WTC11 (cell line): ENCODE data around the gene ADCK2. TPM values are rescaled to one million over a fixed set of nuclear protein-coding genes. Genes with fewer than 3 reads are reported as not detected.

Experiments
- ATAC-seq: fragments of 200-7000 bp; cut with Tn5 transposase; 2 replicates; pipeline ENCODE4 v1.10.0; 2021; ENCODE audit warnings: mild to moderate bottlenecking, moderate library complexity
- CTCF ChIA-PET: fragments of 300-600 bp; sonication (Branson Sonifier 250); formaldehyde crosslinking; loops from one replicate; lab custom pipeline; 2021; ENCODE audit warnings: antibody characterized with exemption; lab: Charles Lee
- POLR2A ChIA-PET: fragments of 350-600 bp; sonication (Branson Sonifier 250); formaldehyde crosslinking; loops from one replicate; lab custom pipeline; 2021; ENCODE audit warnings: antibody characterized with exemption; lab: Charles Lee
- DNase-seq: peaks from one replicate; pipeline ENCODE4 v3.0.0; 2021; ENCODE audit warnings: low spot score
- H3K27ac Mint-ChIP-seq: 2 replicates; pipeline ENCODE4 v1.8.0; 2021; ENCODE audit warnings: mixed read lengths
- H3K27me3 Mint-ChIP-seq: 2 replicates; pipeline ENCODE4 v1.8.0; 2021; ENCODE audit warnings: low read depth, mild to moderate bottlenecking, moderate library complexity, mixed read lengths
- H3K36me3 Mint-ChIP-seq: 2 replicates; pipeline ENCODE4 v1.8.0; 2021; ENCODE audit warnings: mixed read lengths
- H3K4me1 Mint-ChIP-seq: 2 replicates; pipeline ENCODE4 v1.8.0; 2022; ENCODE audit warnings: mixed read lengths
- H3K4me3 Mint-ChIP-seq: 2 replicates; pipeline ENCODE4 v1.8.0; 2021; ENCODE audit warnings: mild to moderate bottlenecking, moderate library complexity, mixed read lengths
- H3K9me3 Mint-ChIP-seq: 2 replicates; pipeline ENCODE4 v1.8.0; 2021; ENCODE audit warnings: mixed read lengths
- CBFB ChIP-seq: sonication (generic); formaldehyde crosslinking; IDR thresholded peaks from 2 replicates; pipeline ENCODE4 v1.8.1; 2022; ENCODE audit warnings: mild to moderate bottlenecking, low read depth, missing genetic modification reagents
- GABPB1 ChIP-seq: sonication (generic); formaldehyde crosslinking; IDR thresholded peaks from 2 replicates; pipeline ENCODE4 v1.8.1; 2023; ENCODE audit warnings: mild to moderate bottlenecking, missing genetic modification reagents
- GRHL2 ChIP-seq: fragments of 250-450 bp; sonication (Bioruptor Pico); IDR thresholded peaks from 2 replicates; pipeline ENCODE4 v1.8.0; 2022; ENCODE audit warnings: mild to moderate bottlenecking, moderate library complexity; ENCODE audit not compliant: insufficient replicate concordance, severe bottlenecking
- JAZF1 ChIP-seq: fragments of 250-450 bp; sonication (Bioruptor Pico); IDR thresholded peaks from 2 replicates; pipeline ENCODE4 v1.9.0; 2021; ENCODE audit warnings: moderate library complexity, mild to moderate bottlenecking, inconsistent platforms
- KAT7 ChIP-seq: sonication (generic); formaldehyde crosslinking; IDR thresholded peaks from 2 replicates; pipeline ENCODE4 v1.8.1; 2023; ENCODE audit warnings: missing genetic modification reagents, mild to moderate bottlenecking, borderline replicate concordance
- PRRX2 ChIP-seq: fragments of 250-450 bp; sonication (Bioruptor Pico); IDR thresholded peaks from 2 replicates; pipeline ENCODE4 v1.8.0; 2021; ENCODE audit warnings: mild to moderate bottlenecking
- RELA ChIP-seq: sonication (generic); formaldehyde crosslinking; IDR thresholded peaks from 2 replicates; pipeline ENCODE4 v1.8.1; 2022; ENCODE audit warnings: missing genetic modification reagents, mild to moderate bottlenecking, borderline replicate concordance
- TP53 ChIP-seq: sonication (generic); formaldehyde crosslinking; IDR thresholded peaks from 2 replicates; pipeline ENCODE4 v1.8.1; 2023; ENCODE audit warnings: mild to moderate bottlenecking, missing genetic modification reagents
- ZNF138 ChIP-seq: sonication (generic); formaldehyde crosslinking; conservative IDR thresholded peaks from 2 replicates; pipeline ENCODE4 v1.8.1; 2022; ENCODE audit warnings: mild to moderate bottlenecking, moderate library complexity, missing genetic modification reagents
- ZNF232 ChIP-seq: sonication (generic); formaldehyde crosslinking; IDR thresholded peaks from 2 replicates; pipeline ENCODE4 v1.8.0; 2022; ENCODE audit warnings: mild to moderate bottlenecking, missing genetic modification reagents
- ZNF317 ChIP-seq: sonication (generic); formaldehyde crosslinking; IDR thresholded peaks from 2 replicates; pipeline ENCODE4 v1.8.1; 2023; ENCODE audit warnings: low read depth, mild to moderate bottlenecking, moderate library complexity, missing genetic modification reagents, borderline replicate concordance
- total RNA-seq: library from RNA; stranded (reverse); gene quantifications from 3 replicates; pipeline ENCODE4 v1.2.3, GENCODE V29; 2021
- TF ChIP-seq, protein P1 (sequence below): sonication (generic); formaldehyde crosslinking; IDR thresholded peaks from 2 replicates; pipeline ENCODE4 v1.8.0; 2022; ENCODE audit warnings: missing genetic modification reagents
- TF ChIP-seq, protein P2 (sequence below): fragments of 250-450 bp; sonication (Bioruptor Pico); conservative IDR thresholded peaks from 2 replicates; pipeline ENCODE4 v1.9.0; 2021; ENCODE audit warnings: mild to moderate bottlenecking
- TF ChIP-seq, protein P3 (sequence below): sonication (generic); formaldehyde crosslinking; IDR thresholded peaks from 2 replicates; pipeline ENCODE4 v1.8.1; 2022; ENCODE audit warnings: mild to moderate bottlenecking, moderate library complexity, missing genetic modification reagents
- TF ChIP-seq, protein P4 (sequence below): sonication (generic); formaldehyde crosslinking; IDR thresholded peaks from 2 replicates; pipeline ENCODE4 v1.8.1; 2022; ENCODE audit warnings: mild to moderate bottlenecking, missing genetic modification reagents, moderate library complexity, borderline replicate concordance
- TF ChIP-seq, protein P5 (sequence below): sonication (generic); formaldehyde crosslinking; IDR thresholded peaks from 2 replicates; pipeline ENCODE4 v1.8.1; 2022; ENCODE audit warnings: low read depth, mild to moderate bottlenecking, moderate library complexity, missing genetic modification reagents, borderline replicate concordance
- TF ChIP-seq, protein P6 (sequence below): sonication (generic); formaldehyde crosslinking; IDR thresholded peaks from 2 replicates; pipeline ENCODE4 v1.8.1; 2022; ENCODE audit warnings: missing genetic modification reagents, borderline replicate concordance
- TF ChIP-seq, protein P7 (sequence below): fragments of 250-450 bp; sonication (Bioruptor Pico); IDR thresholded peaks from 2 replicates; pipeline ENCODE4 v1.9.0; 2021; ENCODE audit warnings: mild to moderate bottlenecking, borderline replicate concordance

Gene ADCK2
- total RNA-seq, 1 experiment from 2014 or later, result 12.7 TPM

DNA sequence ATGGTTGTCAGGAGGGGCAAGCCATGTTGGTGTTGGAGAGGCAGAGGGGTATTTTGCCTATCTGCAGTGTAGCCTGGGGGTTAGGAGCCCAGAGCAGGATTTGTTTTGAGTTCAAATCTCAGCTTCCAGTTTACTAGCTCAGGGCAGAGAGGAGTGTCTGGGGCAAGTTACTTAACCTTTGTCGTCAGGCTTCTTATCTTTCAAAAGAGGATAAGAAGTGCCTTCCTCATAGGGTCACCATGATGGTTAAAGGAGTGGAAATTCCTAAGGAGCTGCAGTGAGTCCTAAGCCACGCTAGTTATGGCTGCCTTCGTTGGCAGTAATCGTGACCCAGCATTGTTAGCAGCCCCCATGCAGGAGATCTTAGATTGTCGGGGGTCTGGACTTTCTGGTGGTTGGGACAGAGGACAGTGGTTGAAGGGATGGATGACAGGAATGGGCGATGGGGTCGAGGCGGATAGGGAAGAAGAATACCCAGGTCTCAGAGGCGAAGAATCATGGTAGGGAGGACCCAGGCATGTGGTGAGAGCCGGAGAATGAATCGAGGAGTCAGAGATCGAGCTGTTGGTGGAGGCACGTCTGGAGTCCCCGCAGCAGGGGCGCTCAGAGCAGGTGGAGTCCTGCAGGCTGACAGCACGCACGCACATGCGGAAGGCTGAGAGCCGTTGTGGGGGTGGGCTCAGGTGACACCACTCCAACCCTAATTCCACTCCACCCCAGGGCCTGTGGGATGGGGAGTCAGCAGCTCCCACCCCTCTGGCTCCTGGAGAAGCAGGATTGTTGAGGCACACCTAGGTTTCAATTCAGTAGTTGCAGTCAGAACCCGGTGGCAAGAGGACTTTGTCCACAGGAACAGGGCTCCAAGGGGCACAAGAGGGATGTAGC is 11.6 kb downstream of the ADCK2 start (continued):
- TF ChIP-seq, protein P1, sequence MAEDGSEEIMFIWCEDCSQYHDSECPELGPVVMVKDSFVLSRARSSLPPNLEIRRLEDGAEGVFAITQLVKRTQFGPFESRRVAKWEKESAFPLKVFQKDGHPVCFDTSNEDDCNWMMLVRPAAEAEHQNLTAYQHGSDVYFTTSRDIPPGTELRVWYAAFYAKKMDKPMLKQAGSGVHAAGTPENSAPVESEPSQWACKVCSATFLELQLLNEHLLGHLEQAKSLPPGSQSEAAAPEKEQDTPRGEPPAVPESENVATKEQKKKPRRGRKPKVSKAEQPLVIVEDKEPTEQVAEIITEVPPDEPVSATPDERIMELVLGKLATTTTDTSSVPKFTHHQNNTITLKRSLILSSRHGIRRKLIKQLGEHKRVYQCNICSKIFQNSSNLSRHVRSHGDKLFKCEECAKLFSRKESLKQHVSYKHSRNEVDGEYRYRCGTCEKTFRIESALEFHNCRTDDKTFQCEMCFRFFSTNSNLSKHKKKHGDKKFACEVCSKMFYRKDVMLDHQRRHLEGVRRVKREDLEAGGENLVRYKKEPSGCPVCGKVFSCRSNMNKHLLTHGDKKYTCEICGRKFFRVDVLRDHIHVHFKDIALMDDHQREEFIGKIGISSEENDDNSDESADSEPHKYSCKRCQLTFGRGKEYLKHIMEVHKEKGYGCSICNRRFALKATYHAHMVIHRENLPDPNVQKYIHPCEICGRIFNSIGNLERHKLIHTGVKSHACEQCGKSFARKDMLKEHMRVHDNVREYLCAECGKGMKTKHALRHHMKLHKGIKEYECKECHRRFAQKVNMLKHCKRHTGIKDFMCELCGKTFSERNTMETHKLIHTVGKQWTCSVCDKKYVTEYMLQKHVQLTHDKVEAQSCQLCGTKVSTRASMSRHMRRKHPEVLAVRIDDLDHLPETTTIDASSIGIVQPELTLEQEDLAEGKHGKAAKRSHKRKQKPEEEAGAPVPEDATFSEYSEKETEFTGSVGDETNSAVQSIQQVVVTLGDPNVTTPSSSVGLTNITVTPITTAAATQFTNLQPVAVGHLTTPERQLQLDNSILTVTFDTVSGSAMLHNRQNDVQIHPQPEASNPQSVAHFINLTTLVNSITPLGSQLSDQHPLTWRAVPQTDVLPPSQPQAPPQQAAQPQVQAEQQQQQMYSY (CRISPR knock-in tag), result no peak
- TF ChIP-seq, protein P2, sequence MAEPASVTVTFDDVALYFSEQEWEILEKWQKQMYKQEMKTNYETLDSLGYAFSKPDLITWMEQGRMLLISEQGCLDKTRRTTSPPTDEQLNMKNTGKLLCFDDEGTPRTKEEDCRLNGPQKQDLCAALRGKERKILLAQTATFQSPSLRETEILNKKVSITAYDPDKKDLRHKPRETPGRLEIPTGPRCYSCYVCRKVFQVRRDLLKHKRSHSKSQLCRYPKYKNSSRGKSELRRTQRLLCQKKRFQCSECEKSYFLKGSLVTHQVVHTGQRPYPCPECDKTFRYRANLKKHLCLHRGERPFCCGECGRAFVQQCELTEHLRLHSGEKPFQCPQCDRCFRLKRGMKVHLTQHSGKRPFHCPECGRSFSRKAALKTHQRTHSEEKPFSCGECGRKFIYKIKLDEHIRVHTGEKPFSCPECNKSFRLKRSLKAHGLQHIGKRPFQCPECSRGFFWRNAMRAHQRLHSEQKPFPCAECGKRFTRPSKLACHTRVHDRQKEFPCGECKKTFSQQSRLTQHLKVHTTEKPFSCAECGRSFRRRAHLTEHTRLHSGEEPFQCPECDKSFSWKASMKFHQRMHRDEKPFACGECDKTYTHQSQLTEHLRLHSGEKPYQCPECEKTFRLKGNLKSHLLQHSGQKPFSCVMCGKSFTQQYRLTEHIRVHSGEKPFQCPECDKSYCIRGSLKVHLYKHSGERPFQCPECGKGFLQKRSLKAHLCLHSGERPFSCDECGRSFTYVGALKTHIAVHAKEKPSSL (CRISPR knock-in tag), result no peak

DNA sequence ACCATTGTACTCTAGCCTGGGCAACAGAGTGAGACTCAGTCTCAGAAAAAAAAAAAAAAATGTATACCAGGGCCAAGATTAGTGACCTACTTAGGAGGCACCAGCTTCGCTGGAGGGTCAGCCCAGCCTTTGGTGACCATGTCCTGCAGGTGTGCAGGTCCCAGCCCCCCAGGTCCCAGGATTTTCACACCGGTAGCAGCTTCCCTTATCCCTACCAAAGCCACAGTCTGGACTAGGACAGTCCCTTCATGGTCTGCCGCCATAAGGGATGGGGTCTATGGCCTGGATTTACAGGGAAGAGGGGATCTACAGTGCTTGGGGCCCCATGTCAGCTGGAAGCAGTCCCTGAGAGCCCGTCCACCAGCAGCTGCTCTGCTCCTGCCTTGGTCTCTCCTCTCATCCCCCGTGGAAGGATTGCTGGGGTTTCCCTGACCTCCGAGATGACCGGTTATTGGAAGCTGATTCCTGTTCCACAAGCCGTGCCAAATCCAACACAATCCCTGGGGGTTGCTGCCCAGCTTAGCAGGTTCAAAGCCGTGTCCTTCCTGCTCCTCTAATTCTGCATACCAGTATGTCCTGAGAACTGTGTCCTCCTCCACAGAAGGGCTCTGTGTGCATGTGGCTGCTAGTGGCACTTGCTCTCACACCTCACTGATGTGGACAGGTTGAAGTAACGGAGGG is 12.8 kb downstream of the ADCK2 start:
- no peak for ATAC-seq
- ChIA-PET CTCF (interaction anchor here (2.4 kb wide), 1 partner anchor 11 kb away, joined by 8 read pairs; no protein-coding TSS in a partner anchor), POLR2A (no interaction called here)
- Mint-ChIP-seq H3K27ac (no peak overlapping the region), H3K27me3 (no peaks in the 10 kb centered on the region), H3K4me3 (no peak overlapping the region), H3K4me1 (no peaks in the 10 kb centered on the region), H3K9me3 (no peaks in the 10 kb centered on the region), H3K36me3 (peaks cover 5% of the 10 kb centered on the region)
- no peak for DNase-seq
- no peak for TF ChIP-seq GABPB1 (CRISPR knock-in tag)
- TF ChIP-seq, protein P3, sequence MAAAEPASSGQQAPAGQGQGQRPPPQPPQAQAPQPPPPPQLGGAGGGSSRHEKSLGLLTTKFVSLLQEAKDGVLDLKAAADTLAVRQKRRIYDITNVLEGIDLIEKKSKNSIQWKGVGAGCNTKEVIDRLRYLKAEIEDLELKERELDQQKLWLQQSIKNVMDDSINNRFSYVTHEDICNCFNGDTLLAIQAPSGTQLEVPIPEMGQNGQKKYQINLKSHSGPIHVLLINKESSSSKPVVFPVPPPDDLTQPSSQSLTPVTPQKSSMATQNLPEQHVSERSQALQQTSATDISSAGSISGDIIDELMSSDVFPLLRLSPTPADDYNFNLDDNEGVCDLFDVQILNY (CRISPR knock-in tag), result no peak
- no peak for TF ChIP-seq PRRX2 (CRISPR knock-in tag)
- TF ChIP-seq ZNF138 (CRISPR knock-in tag), result no peak
- no peak for TF ChIP-seq ZNF317 (CRISPR knock-in tag)
- TF ChIP-seq, protein P4, sequence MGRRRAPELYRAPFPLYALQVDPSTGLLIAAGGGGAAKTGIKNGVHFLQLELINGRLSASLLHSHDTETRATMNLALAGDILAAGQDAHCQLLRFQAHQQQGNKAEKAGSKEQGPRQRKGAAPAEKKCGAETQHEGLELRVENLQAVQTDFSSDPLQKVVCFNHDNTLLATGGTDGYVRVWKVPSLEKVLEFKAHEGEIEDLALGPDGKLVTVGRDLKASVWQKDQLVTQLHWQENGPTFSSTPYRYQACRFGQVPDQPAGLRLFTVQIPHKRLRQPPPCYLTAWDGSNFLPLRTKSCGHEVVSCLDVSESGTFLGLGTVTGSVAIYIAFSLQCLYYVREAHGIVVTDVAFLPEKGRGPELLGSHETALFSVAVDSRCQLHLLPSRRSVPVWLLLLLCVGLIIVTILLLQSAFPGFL (CRISPR knock-in tag), result no peak
- no peak for TF ChIP-seq CBFB
- no peak for TF ChIP-seq KAT7 (CRISPR knock-in tag)
- TF ChIP-seq JAZF1, result no peak
- TF ChIP-seq TP53 (CRISPR knock-in tag), result no peak
- TF ChIP-seq ZNF232 (CRISPR knock-in tag), result no peak
- no peak for TF ChIP-seq RELA
- TF ChIP-seq GRHL2 (CRISPR knock-in tag), result no peak
- TF ChIP-seq, protein P5, sequence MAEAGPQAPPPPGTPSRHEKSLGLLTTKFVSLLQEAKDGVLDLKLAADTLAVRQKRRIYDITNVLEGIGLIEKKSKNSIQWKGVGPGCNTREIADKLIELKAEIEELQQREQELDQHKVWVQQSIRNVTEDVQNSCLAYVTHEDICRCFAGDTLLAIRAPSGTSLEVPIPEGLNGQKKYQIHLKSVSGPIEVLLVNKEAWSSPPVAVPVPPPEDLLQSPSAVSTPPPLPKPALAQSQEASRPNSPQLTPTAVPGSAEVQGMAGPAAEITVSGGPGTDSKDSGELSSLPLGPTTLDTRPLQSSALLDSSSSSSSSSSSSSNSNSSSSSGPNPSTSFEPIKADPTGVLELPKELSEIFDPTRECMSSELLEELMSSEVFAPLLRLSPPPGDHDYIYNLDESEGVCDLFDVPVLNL (CRISPR knock-in tag), result no peak
- TF ChIP-seq, protein P6, sequence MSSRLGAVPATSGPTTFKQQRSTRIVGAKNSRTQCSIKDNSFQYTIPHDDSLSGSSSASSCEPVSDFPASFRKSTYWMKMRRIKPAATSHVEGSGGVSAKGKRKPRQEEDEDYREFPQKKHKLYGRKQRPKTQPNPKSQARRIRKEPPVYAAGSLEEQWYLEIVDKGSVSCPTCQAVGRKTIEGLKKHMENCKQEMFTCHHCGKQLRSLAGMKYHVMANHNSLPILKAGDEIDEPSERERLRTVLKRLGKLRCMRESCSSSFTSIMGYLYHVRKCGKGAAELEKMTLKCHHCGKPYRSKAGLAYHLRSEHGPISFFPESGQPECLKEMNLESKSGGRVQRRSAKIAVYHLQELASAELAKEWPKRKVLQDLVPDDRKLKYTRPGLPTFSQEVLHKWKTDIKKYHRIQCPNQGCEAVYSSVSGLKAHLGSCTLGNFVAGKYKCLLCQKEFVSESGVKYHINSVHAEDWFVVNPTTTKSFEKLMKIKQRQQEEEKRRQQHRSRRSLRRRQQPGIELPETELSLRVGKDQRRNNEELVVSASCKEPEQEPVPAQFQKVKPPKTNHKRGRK, result no peak
- TF ChIP-seq, protein P7, sequence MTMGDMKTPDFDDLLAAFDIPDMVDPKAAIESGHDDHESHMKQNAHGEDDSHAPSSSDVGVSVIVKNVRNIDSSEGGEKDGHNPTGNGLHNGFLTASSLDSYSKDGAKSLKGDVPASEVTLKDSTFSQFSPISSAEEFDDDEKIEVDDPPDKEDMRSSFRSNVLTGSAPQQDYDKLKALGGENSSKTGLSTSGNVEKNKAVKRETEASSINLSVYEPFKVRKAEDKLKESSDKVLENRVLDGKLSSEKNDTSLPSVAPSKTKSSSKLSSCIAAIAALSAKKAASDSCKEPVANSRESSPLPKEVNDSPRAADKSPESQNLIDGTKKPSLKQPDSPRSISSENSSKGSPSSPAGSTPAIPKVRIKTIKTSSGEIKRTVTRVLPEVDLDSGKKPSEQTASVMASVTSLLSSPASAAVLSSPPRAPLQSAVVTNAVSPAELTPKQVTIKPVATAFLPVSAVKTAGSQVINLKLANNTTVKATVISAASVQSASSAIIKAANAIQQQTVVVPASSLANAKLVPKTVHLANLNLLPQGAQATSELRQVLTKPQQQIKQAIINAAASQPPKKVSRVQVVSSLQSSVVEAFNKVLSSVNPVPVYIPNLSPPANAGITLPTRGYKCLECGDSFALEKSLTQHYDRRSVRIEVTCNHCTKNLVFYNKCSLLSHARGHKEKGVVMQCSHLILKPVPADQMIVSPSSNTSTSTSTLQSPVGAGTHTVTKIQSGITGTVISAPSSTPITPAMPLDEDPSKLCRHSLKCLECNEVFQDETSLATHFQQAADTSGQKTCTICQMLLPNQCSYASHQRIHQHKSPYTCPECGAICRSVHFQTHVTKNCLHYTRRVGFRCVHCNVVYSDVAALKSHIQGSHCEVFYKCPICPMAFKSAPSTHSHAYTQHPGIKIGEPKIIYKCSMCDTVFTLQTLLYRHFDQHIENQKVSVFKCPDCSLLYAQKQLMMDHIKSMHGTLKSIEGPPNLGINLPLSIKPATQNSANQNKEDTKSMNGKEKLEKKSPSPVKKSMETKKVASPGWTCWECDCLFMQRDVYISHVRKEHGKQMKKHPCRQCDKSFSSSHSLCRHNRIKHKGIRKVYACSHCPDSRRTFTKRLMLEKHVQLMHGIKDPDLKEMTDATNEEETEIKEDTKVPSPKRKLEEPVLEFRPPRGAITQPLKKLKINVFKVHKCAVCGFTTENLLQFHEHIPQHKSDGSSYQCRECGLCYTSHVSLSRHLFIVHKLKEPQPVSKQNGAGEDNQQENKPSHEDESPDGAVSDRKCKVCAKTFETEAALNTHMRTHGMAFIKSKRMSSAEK (CRISPR knock-in tag), result no peak
